ENCODE results near the gene SPOCK2.
"Not testable (repeated sequence)": the region's sequence is repeated elsewhere in the genome, so short reads cannot be mapped to it uniquely, and the experiment has no call there.

SPOCK2 gene

DNA sequence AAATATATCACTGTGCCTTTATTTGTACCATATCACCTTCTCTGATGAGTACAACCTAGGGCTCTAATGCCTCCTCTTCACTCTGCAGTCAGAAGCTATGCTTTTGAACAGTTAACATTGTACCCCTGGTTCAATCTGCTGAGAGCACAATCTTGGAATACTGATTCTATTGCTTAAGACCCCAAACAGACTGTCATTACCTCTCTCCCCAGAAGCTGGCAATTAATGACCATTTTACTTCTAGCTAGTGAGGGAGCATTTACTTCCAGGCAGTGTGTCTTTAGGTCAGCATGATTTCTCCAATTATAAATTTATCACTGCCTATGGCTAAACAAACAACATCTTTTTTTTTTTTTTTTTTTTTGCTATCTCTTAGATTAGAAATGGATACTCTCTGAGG, 36.0 kb upstream of the SPOCK2 start:
- Histone ChIP-seq H3K27ac (ENCODE audit: low read depth, low read length) (no peak overlapping the region), H3K36me3 (ENCODE audit: control insufficient read depth, insufficient read depth, low read length) (no peaks in the 10 kb centered on the region), H3K27me3 (ENCODE audit: control insufficient read depth, insufficient read depth, low read length) (no peaks in the 10 kb centered on the region), H3K9ac (ENCODE audit: low read length) (no peak overlapping the region), H3K4me1 (ENCODE audit: control insufficient read depth, insufficient read depth, low read length) (peaks cover 3% of the 10 kb centered on the region; the same call in 1 of the 2 replicates), H3K4me3 (ENCODE audit: low read depth, low read length) (no peak overlapping the region), H3K9me3 (ENCODE audit: control insufficient read depth, insufficient read depth, low read depth, low read length) (no peaks in the 10 kb centered on the region)

GRCh38 chr10:72123616-72124015, 35.3 kb upstream of the SPOCK2 start:
- H3K27me3 ChIP-seq (ENCODE audit: control insufficient read depth, insufficient read depth, low read length), result no peaks in the 10 kb centered on the region
- H3K4me3 ChIP-seq (ENCODE audit: low read depth, low read length), result no peak overlapping the region
- peaks cover 3% of the 10 kb centered on the region; the same call in 1 of the 2 replicates for H3K4me1 ChIP-seq (ENCODE audit: control insufficient read depth, insufficient read depth, low read length)
- no peak overlapping the region for H3K9ac ChIP-seq (ENCODE audit: low read length)
- no peak overlapping the region for H3K27ac ChIP-seq (ENCODE audit: low read depth, low read length)
- no peaks in the 10 kb centered on the region for H3K36me3 ChIP-seq (ENCODE audit: control insufficient read depth, insufficient read depth, low read length)
- H3K9me3 ChIP-seq (ENCODE audit: control insufficient read depth, insufficient read depth, low read depth, low read length), result no peaks in the 10 kb centered on the region

DNA sequence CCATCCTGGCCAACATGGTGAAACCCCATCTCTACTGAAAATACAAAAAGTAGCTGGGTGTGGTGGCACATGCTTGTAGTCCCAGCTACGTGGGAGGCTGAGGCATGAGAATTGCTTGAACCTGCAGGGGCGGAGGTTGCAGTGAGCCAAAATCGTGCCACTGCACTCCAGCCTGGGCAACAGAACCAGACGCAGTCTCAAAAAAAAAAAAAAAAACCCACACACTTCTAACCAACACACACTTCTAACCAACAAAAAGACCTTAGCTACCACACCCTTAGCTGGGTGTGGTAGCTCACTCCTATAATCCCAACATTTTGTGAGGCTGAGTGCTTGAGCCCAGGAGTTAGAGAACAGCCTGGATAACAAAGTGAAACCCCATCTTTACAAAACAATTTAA, 33.9 kb upstream of the SPOCK2 start:
- peaks cover 3% of the 10 kb centered on the region; the same call in 1 of the 2 replicates for H3K4me1 ChIP-seq (ENCODE audit: control insufficient read depth, insufficient read depth, low read length)
- peaks cover 1% of the 10 kb centered on the region; the same call in 1 of the 2 replicates for H3K9me3 ChIP-seq (ENCODE audit: control insufficient read depth, insufficient read depth, low read depth, low read length)
- no peaks in the 10 kb centered on the region for H3K36me3 ChIP-seq (ENCODE audit: control insufficient read depth, insufficient read depth, low read length)
- no peak overlapping the region for H3K9ac ChIP-seq (ENCODE audit: low read length)
- H3K27me3 ChIP-seq (ENCODE audit: control insufficient read depth, insufficient read depth, low read length), result no peaks in the 10 kb centered on the region
- no peak overlapping the region for H3K27ac ChIP-seq (ENCODE audit: low read depth, low read length)
- no peak overlapping the region for H3K4me3 ChIP-seq (ENCODE audit: low read depth, low read length)

- no peak overlapping the region for H3K9ac ChIP-seq (ENCODE audit: low read length)
- H3K27me3 ChIP-seq (ENCODE audit: control insufficient read depth, insufficient read depth, low read length), result no peaks in the 10 kb centered on the region
- H3K27ac ChIP-seq (ENCODE audit: low read depth, low read length), result no peak overlapping the region
- no peak overlapping the region for H3K4me3 ChIP-seq (ENCODE audit: low read depth, low read length)
- H3K4me1 ChIP-seq (ENCODE audit: control insufficient read depth, insufficient read depth, low read length), result no peaks in the 10 kb centered on the region; the same call in 1 of the 2 replicates
- H3K9me3 ChIP-seq (ENCODE audit: control insufficient read depth, insufficient read depth, low read depth, low read length), result peaks cover 7% of the 10 kb centered on the region
- H3K36me3 ChIP-seq (ENCODE audit: control insufficient read depth, insufficient read depth, low read length), result no peaks in the 10 kb centered on the region
These were observed 33.0 kb upstream of the SPOCK2 start for GRCh38 chr10:72121389-72121788.

DNA sequence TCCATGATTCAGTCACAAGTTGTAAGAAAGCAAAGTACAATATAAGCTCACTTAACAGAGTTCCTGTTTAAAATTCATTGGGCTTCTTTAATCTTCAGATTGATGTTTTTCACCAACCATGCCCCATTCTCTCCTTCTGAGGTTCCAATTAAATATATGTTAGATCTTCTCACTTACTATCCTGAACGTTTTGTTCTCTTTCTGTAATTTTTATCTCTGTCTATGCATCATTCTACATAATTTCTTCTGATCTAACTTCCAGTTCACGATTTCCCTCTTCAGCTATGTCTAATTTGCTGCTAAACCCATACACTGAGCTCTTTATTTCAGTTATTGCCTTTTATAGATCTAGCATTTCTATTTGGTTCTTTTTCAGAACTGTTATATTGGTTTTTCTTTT, 28.0 kb upstream of the SPOCK2 start:
- H3K4me1 ChIP-seq (ENCODE audit: control insufficient read depth, insufficient read depth, low read length), result no peaks in the 10 kb centered on the region
- H3K27ac ChIP-seq (ENCODE audit: low read depth, low read length), result no peak overlapping the region
- H3K9me3 ChIP-seq (ENCODE audit: control insufficient read depth, insufficient read depth, low read depth, low read length), result peaks cover 10% of the 10 kb centered on the region
- no peak overlapping the region for H3K9ac ChIP-seq (ENCODE audit: low read length)
- H3K27me3 ChIP-seq (ENCODE audit: control insufficient read depth, insufficient read depth, low read length), result no peaks in the 10 kb centered on the region
- H3K4me3 ChIP-seq (ENCODE audit: low read depth, low read length), result no peak overlapping the region
- H3K36me3 ChIP-seq (ENCODE audit: control insufficient read depth, insufficient read depth, low read length), result no peaks in the 10 kb centered on the region

- H3K36me3 ChIP-seq (ENCODE audit: control insufficient read depth, insufficient read depth, low read length), result no peaks in the 10 kb centered on the region
- H3K9ac ChIP-seq (ENCODE audit: low read length), result no peak overlapping the region
- H3K9me3 ChIP-seq (ENCODE audit: control insufficient read depth, insufficient read depth, low read depth, low read length), result peaks cover 10% of the 10 kb centered on the region
- H3K27me3 ChIP-seq (ENCODE audit: control insufficient read depth, insufficient read depth, low read length), result no peaks in the 10 kb centered on the region
- H3K4me1 ChIP-seq (ENCODE audit: control insufficient read depth, insufficient read depth, low read length), result no peaks in the 10 kb centered on the region
- H3K27ac ChIP-seq (ENCODE audit: low read depth, low read length), result no peak overlapping the region
- H3K4me3 ChIP-seq (ENCODE audit: low read depth, low read length), result no peak overlapping the region
These were observed 26.5 kb upstream of the SPOCK2 start for GRCh38 chr10:72114706-72115450.

- Histone ChIP-seq H3K9me3 (ENCODE audit: control insufficient read depth, insufficient read depth, low read depth, low read length) (no peaks in the 10 kb centered on the region), H3K27ac (ENCODE audit: low read depth, low read length) (no peak overlapping the region), H3K27me3 (ENCODE audit: control insufficient read depth, insufficient read depth, low read length) (no peaks in the 10 kb centered on the region), H3K4me3 (ENCODE audit: low read depth, low read length) (no peak overlapping the region), H3K4me1 (ENCODE audit: control insufficient read depth, insufficient read depth, low read length) (no peaks in the 10 kb centered on the region), H3K9ac (ENCODE audit: low read length) (no peak overlapping the region), H3K36me3 (ENCODE audit: control insufficient read depth, insufficient read depth, low read length) (no peaks in the 10 kb centered on the region)
These were observed 22.5 kb upstream of the SPOCK2 start for GRCh38 chr10:72110673-72111401.

DNA sequence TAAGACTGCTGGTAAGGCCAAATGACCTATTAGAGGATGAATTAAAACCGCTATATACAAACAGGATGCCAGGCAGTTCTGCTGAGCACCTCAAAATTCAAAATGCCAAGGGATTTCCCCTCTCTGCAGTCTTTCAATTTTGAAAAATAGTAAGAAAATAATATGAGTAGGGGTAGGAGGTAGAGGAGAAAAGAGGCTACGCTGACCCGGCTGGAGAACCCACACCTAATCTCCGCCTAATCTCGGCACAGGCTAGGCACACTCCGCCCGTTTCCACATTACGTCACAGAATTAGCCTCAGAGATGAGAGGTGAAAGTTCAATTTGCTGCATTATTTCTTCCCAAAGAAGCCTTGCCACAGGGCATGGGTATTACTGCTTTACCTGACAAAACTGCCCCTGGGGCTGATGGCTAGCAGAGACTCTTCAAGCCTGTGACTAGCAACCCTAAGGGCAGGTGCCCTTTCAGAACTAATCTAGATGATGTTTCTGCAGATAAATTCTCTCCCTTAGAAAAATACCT, 21.3 kb upstream of the SPOCK2 start:
- H3K27ac ChIP-seq (ENCODE audit: low read depth, low read length), result no peak overlapping the region
- H3K27me3 ChIP-seq (ENCODE audit: control insufficient read depth, insufficient read depth, low read length), result no peaks in the 10 kb centered on the region
- H3K9ac ChIP-seq (ENCODE audit: low read length), result no peak overlapping the region
- no peaks in the 10 kb centered on the region for H3K4me1 ChIP-seq (ENCODE audit: control insufficient read depth, insufficient read depth, low read length)
- no peaks in the 10 kb centered on the region for H3K36me3 ChIP-seq (ENCODE audit: control insufficient read depth, insufficient read depth, low read length)
- H3K4me3 ChIP-seq (ENCODE audit: low read depth, low read length), result no peak overlapping the region
- no peaks in the 10 kb centered on the region for H3K9me3 ChIP-seq (ENCODE audit: control insufficient read depth, insufficient read depth, low read depth, low read length)

DNA sequence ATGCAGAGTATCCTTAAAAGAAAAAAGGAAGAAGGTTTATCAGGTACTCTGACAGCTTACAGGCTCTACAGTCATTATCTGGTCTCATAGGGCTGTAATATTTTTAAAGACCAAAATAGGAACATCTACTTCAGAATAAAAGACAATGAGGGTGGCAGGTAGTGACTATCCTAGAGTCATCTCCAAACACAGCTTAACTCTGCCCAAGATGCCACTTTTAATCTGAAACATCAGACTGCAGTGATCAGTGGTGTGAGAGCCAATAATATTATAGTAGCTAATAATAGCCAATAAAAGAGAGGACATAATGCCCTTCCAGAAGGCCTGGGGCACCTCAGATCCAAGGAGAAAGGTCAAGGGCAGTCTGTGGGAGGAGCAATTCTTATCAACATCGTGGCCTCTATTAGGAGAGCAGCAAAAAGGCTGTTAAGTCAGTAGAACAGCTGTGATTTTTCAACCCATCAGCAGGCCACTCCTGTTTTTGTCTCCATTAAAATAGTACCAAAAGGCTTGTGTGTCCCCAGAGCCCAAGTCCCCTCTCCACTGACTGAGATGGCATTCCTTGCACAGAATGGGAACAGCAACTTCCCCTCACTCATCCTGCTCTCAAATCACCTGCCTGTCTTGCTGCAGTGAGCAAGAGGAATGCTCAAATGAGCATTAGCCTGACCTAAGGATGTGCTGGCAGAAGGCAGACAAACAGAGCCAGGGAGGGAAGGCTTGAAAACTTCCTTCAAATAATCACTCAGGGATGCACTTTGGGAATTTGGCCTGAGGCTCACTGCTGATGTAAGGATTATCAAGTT, 20.7 kb upstream of the SPOCK2 start:
- Histone ChIP-seq H3K4me3 (ENCODE audit: low read depth, low read length) (no peak overlapping the region), H3K9me3 (ENCODE audit: control insufficient read depth, insufficient read depth, low read depth, low read length) (no peaks in the 10 kb centered on the region), H3K27me3 (ENCODE audit: control insufficient read depth, insufficient read depth, low read length) (no peaks in the 10 kb centered on the region), H3K27ac (ENCODE audit: low read depth, low read length) (no peak overlapping the region), H3K4me1 (ENCODE audit: control insufficient read depth, insufficient read depth, low read length) (no peaks in the 10 kb centered on the region), H3K36me3 (ENCODE audit: control insufficient read depth, insufficient read depth, low read length) (no peaks in the 10 kb centered on the region), H3K9ac (ENCODE audit: low read length) (no peak overlapping the region)

DNA sequence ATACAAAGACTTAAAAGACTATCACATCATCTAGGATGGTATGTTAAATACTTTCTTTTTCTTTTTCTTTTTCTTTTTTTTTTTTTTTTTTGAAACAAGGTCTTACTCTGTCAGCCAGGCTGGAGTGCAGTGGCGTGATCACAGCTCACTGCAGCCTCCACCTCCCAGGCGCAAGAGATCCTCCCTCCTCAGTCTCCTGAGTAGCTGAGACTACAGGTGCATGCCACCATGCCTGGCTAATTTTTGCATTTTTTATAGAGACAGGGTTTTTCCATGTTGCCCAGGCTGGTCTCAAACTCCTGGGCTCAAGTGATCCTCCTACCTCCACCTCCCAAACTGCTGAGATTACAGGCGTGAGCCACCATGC, 19.6 kb upstream of the SPOCK2 start:
- H3K27me3 ChIP-seq (ENCODE audit: control insufficient read depth, insufficient read depth, low read length); H3K27ac ChIP-seq (ENCODE audit: low read depth, low read length); H3K4me1 ChIP-seq (ENCODE audit: control insufficient read depth, insufficient read depth, low read length); H3K9me3 ChIP-seq (ENCODE audit: control insufficient read depth, insufficient read depth, low read depth, low read length); H3K4me3 ChIP-seq (ENCODE audit: low read depth, low read length); H3K36me3 ChIP-seq (ENCODE audit: control insufficient read depth, insufficient read depth, low read length); H3K9ac ChIP-seq (ENCODE audit: low read length): not testable (repeated sequence)

All from HUES6 (cell line).